HG02943 (cell line): ENCODE measurements around the gene RNF166.

Experiments used
- ATAC-seq: cut with Tn5 transposase; IDR thresholded peaks from one replicate; pipeline ENCODE4 v1.9.1; 2021; ENCODE audit warnings: mild to moderate bottlenecking, low read depth, moderate library complexity; ENCODE audit not compliant: unreplicated experiment

Gene RNF166

GRCh38 chr16:88655733-88656281 lies 50.4 kb downstream of the RNF166 start:
- ATAC-seq: no peak

GRCh38 chr16:88655053-88655732 lies 51.0 kb downstream of the RNF166 start:
- ATAC-seq: no peak

GRCh38 chr16:88654363-88655052 lies 51.7 kb downstream of the RNF166 start:
- no peak for ATAC-seq

- ATAC-seq: no peak
These were observed 52.4 kb downstream of the RNF166 start for GRCh38 chr16:88653596-88654362.

GRCh38 chr16:88653101-88653500 lies 53.1 kb downstream of the RNF166 start:
- no peak for ATAC-seq

- ATAC-seq: no peak
These were observed 53.5 kb downstream of the RNF166 start for GRCh38 chr16:88652762-88653063.

GRCh38 chr16:88651989-88652761 lies 54.0 kb downstream of the RNF166 start:
- no peak for ATAC-seq

- peak; percentile 74 for ATAC-seq
These were observed 54.8 kb downstream of the RNF166 start for GRCh38 chr16:88651276-88651988.

- peak; percentile 66 for ATAC-seq
These were observed 55.4 kb downstream of the RNF166 start, which contains the start of gene CYBA for GRCh38 chr16:88650749-88651275. CYBA (minus strand) TSS chr16:88651053; CDS start chr16:88651013, 40 bp downstream.

- ATAC-seq: peak; percentile 15
These were observed 56.1 kb downstream of the RNF166 start for GRCh38 chr16:88649924-88650748.

GRCh38 chr16:88649195-88649923 lies 56.8 kb downstream of the RNF166 start:
- no peak for ATAC-seq

- no peak for ATAC-seq
These were observed 58.8 kb downstream of the RNF166 start for GRCh38 chr16:88647178-88648070.
